Endothelial cell of umbilical vein (primary cell): ENCODE data around the gene COL5A1. TPM values are rescaled to one million over a fixed set of nuclear protein-coding genes. Genes with fewer than 3 reads are reported as not detected.

Source experiments
- Bru-seq: library from RNA; stranded (reverse); fragments of 400-500 nt; gene quantifications from one replicate; lab custom pipeline; 2021; lab: Mats Ljungman, UMichigan
- BruChase-seq, 2 experiments: library from RNA; stranded (reverse); fragments of 400-500 nt; gene quantifications; one replicate each; lab custom pipeline; 2021; lab: Mats Ljungman, UMichigan
- BruUV-seq: library from RNA; stranded (reverse); fragments of 400-500 nt; replicated peaks from 2 replicates; lab custom pipeline; 2021; lab: Mats Ljungman, UMichigan
- CTCF ChIA-PET: fragments of 300-600, 350-600 bp; sonication (Branson Sonifier 250); formaldehyde crosslinking; loops from one replicate; lab custom pipeline; 2021; ENCODE audit warnings: antibody characterized with exemption, inconsistent platforms; lab: Charles Lee
- POLR2A ChIA-PET: fragments of 300-600, 350-600 bp; sonication (Branson Sonifier 250); formaldehyde crosslinking; loops from one replicate; lab custom pipeline; 2021; ENCODE audit warnings: antibody characterized with exemption, inconsistent platforms; lab: Charles Lee
- DNase-seq: peaks from one replicate; pipeline ENCODE4 v3.0.0-alpha.2; 2011; ENCODE audit warnings: low read depth, low spot score
- FAIRE-seq: peaks from 2 replicates; lab custom pipeline; 2011; peaks lifted over from hg19 to GRCh38; lab: Jason Lieb, UNC
- H2AFZ ChIP-seq: 2 replicates; pipeline ENCODE4 v1.6.0; 2012; ENCODE audit warnings: low read depth, low read length, control low read depth, inconsistent platforms
- H3K27ac ChIP-seq: 2 replicates; pipeline ENCODE4 v1.5.1; 2011; ENCODE audit warnings: low read depth, mild to moderate bottlenecking, control low read depth, low read length, moderate library complexity; ENCODE audit not compliant: insufficient read depth
- H3K27me3 ChIP-seq, 2 experiments: 2 replicates each; pipeline versions ENCODE4 v1.6.0 to v1.6.1; 2011; ENCODE audit warnings: low read length in 2 of 2, mixed read lengths in 1 of 2; ENCODE audit not compliant: control insufficient read depth in 2 of 2, insufficient read depth in 2 of 2
- H3K36me3 ChIP-seq, 2 experiments: 2 replicates in 1 of 2; 3 replicates in 1 of 2; pipeline ENCODE4 v1.5.1; 2011; ENCODE audit warnings: low read length in 2 of 2, mild to moderate bottlenecking in 1 of 2, moderate library complexity in 1 of 2; ENCODE audit not compliant: control insufficient read depth in 2 of 2, insufficient read depth in 2 of 2; ENCODE audit errors: extremely low read depth in 1 of 2
- H3K4me1 ChIP-seq: 3 replicates; pipeline ENCODE4 v1.5.1; 2011; ENCODE audit warnings: mild to moderate bottlenecking, low read length; ENCODE audit not compliant: control insufficient read depth, insufficient read depth; ENCODE audit errors: extremely low read depth
- H3K4me2 ChIP-seq: 2 replicates; pipeline ENCODE4 v1.6.1; 2011; ENCODE audit warnings: low read length, control low read depth, mixed read lengths; ENCODE audit not compliant: insufficient read depth
- H3K4me3 ChIP-seq, 3 experiments: fragments of 200-600 bp in 1 of 3; sonication (generic), shearing (Covaris generic) in 1 of 3; replicated peaks in 1 of 3; 2 replicates each; pipeline ENCODE4 v1.5.1; 2011 to 2016; ENCODE audit warnings: control low read depth in 3 of 3, low read length in 3 of 3, mild to moderate bottlenecking in 2 of 3, inconsistent platforms in 1 of 3, low read depth in 1 of 3, moderate library complexity in 1 of 3; ENCODE audit not compliant: insufficient read depth in 1 of 3
- H3K79me2 ChIP-seq: 2 replicates; pipeline ENCODE4 v1.6.0; 2012; ENCODE audit warnings: low read length, inconsistent platforms; ENCODE audit not compliant: control insufficient read depth, insufficient read depth
- H3K9ac ChIP-seq: replicated peaks from 2 replicates; pipeline ENCODE3; 2011; ENCODE audit warnings: low read length, control low read depth; ENCODE audit not compliant: insufficient read depth; ENCODE audit errors: extremely low read depth
- H3K9me1 ChIP-seq: replicated peaks from 3 replicates; pipeline ENCODE4 v1.6.0; 2011; ENCODE audit warnings: mild to moderate bottlenecking, low read length; ENCODE audit not compliant: control insufficient read depth, insufficient read depth; ENCODE audit errors: extremely low read depth
- H3K9me3 ChIP-seq: replicated peaks from 2 replicates; pipeline ENCODE4 v1.5.1; 2012; ENCODE audit warnings: low read length, inconsistent platforms; ENCODE audit not compliant: control insufficient read depth, insufficient read depth
- H4K20me1 ChIP-seq: replicated peaks from 2 replicates; pipeline ENCODE3; 2011; ENCODE audit warnings: mild to moderate bottlenecking, low read length; ENCODE audit not compliant: control insufficient read depth, insufficient read depth; ENCODE audit errors: extremely low read depth
- MYC ChIP-seq: IDR thresholded peaks from one replicate; pipeline ENCODE4 v1.6.1; 2011; ENCODE audit warnings: mild to moderate bottlenecking, low read depth, low read length
- POLR2A ChIP-seq: IDR thresholded peaks from 2 replicates; pipeline ENCODE4 v1.6.1; 2012; ENCODE audit warnings: low read depth, mild to moderate bottlenecking, control low read depth, low read length
- POLR2AphosphoS5 ChIP-seq: IDR thresholded peaks from 2 replicates; pipeline ENCODE4 v1.6.1; 2012; ENCODE audit warnings: low read depth, mild to moderate bottlenecking, control low read depth, low read length, moderate library complexity; ENCODE audit not compliant: insufficient read depth
- dilution Hi-C: fragments of 300-500 bp; cut with MboI; formaldehyde crosslinking; loops from one replicate; pipeline ENCODE4 v1.15.0; 2019; ENCODE audit warnings: low sequenced_read_pairs; ENCODE audit not compliant: extremely low pct_ligation_motif_present
- intact Hi-C: fragments of 100-400 bp; cut with micrococcal nuclease; formaldehyde crosslinking; loops from one replicate; pipeline ENCODE4 v1.10.0; 2022
- long read RNA-seq: library from polyadenylated mRNA; stranded (forward); transcript quantifications from one replicate; pipeline ENCODE4 v2.0.0, GENCODE V29; 2021
- polyA minus RNA-seq, 3 experiments: library from RNA; depleted of rRNA, polyadenylated mRNA; stranded (reverse); fragments of >200 nt; gene quantifications; 1 replicate in 1 of 3; 2 replicates in 2 of 3; pipeline ENCODE4 v1.2.3, GENCODE V29; 2011
- polyA plus RNA-seq, 4 experiments: library from polyadenylated mRNA; depleted of rRNA in 3 of 4; stranded (reverse) in 3 of 4; unstranded in 1 of 4; fragments of >200 nt; gene quantifications; 2 replicates each; pipeline versions ENCODE4 v1.2.1 to v1.2.3, GENCODE V29; 2011 to 2012; ENCODE audit warnings: missing spikeins in 1 of 4
- total RNA-seq: library from RNA; stranded (reverse); gene quantifications from 2 replicates; pipeline ENCODE4 v1.2.3, GENCODE V29; 2021
- TF ChIP-seq, protein P1 (sequence below), 2 donors: IDR thresholded peaks; 1 replicate in 1 of 2; 2 replicates in 1 of 2; pipeline ENCODE4 v1.5.1; 2011; ENCODE audit warnings: low read length in 2 of 2, mild to moderate bottlenecking in 2 of 2, moderate library complexity in 2 of 2, control low read depth in 1 of 2, inconsistent platforms in 1 of 2, low read depth in 1 of 2; ENCODE audit not compliant: insufficient read depth in 1 of 2; ENCODE audit errors: extremely low read depth in 1 of 2

COL5A1 gene
- 164 and 175 TPM in 2 replicates for total RNA-seq
- polyA plus RNA-seq: 97.4 and 102 TPM in 2 replicates
- 104 and 105 TPM in 2 replicates for polyA plus RNA-seq (2011; cell fraction: cytosol; rRNA removed)
- 264 and 309 TPM in 2 replicates for polyA plus RNA-seq (2011; cell fraction: nucleus; rRNA removed)
- polyA plus RNA-seq (2012): 168 and 382 TPM in 2 replicates
- polyA minus RNA-seq: 111 and 113 TPM in 2 replicates
- 29.8 TPM for polyA minus RNA-seq (2011; cell fraction: cytosol; rRNA and poly(A)+ RNA removed)
- polyA minus RNA-seq (2011; cell fraction: nucleus; rRNA and poly(A)+ RNA removed): 81.2 and 123 TPM in 2 replicates
- percentile 59 among the genes with signal in this experiment for Bru-seq, nascent RNA
- BruChase-seq, experiment 1, labeled RNA remaining after a 6-hour chase: percentile 80 among the genes with signal in this experiment
- percentile 71 among the genes with signal in this experiment for BruChase-seq, experiment 2, labeled RNA remaining after a 2-hour chase
- long read RNA-seq, full-length matches to known transcripts: 11 of 528 reads
- long read RNA-seq, partial matches to known transcripts: 507 of 528 reads
- long read RNA-seq, other reads (novel, unspliced or antisense): 10 of 528 reads

DNA sequence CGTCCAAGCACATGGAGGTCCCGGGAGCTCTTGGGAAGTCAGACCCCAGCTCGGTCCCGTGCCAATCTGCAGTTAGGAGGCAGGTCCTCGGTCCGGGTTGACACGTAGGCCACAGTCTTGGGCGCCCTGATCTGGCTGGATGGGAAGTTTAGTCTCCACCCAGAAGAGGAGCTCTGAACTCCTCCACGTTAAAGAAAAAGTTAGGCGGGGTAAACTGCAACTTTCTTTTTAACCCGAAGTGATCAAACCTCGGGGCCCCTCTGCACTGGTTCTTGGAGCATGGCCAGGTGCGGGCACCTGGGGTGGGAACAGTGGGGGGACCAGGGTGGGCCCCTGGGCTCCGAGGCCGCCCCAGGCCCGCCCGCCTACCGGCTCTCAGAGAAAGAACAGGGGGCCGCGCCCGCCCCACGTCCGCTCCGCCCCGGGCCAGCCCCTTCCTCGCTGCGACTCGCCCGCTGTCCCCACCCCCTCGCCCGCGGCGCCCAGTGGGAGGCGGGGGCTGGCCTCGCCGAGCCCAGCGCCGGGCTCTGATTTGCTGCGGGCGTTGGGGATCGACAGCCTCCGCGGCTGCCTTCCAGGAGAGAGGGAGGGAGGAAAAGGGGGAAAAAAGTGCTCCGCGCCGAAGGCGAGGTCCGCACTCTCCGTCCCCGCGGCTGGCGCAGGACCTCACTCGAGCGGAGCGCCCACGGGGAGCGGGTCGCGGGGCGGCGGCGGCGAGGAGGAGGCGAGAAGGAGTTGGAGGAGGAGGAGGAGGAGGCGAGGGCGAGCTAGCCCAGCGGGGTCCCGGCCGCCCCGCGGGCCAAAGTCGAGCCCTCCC is at the start of gene COL5A1:
COL5A1 (plus strand) TSS at position 631 of the 817 bp plus-strand sequence. CDS start 385 bp downstream, outside the sequence.
- intact Hi-C loops (loop anchor here (1.0 to 5.0 kb wide), 6 partner anchors 16 to 319 kb away; no protein-coding TSS in a partner anchor), dilution Hi-C loops (no loop called here)
- Histone ChIP-seq H3K9me3 (no peaks in the 10 kb centered on the region), H3K27me3 (no peaks in the 10 kb centered on the region), H2AFZ (peak within 1 kb of the TSS; percentile 87), H3K79me2 (peaks cover 35% of the 10 kb centered on the region), H4K20me1 (no peaks in the 10 kb centered on the region), H3K4me3 (peak within 1 kb of the TSS; percentile 80 to 83 (median 80)), H3K27ac (peak within 1 kb of the TSS; percentile 67), H3K4me2 (peak within 1 kb of the TSS; percentile 95), H3K4me1 (peaks cover 28% of the 10 kb centered on the region), H3K36me3 (no peaks in the 10 kb centered on the region), H3K9ac (peak within 1 kb of the TSS; percentile 83), H3K9me1 (no peaks in the 10 kb centered on the region)
- peak; percentile 93 for FAIRE-seq
- peak; percentile 93 for DNase-seq
- ChIA-PET CTCF (interaction anchor here (0.7 to 2.2 kb wide), 7 partner anchors 13 to 192 kb away, joined by 3 to 9 read pairs (median 4); no protein-coding TSS in a partner anchor), POLR2A (no interaction called here)
- no TSS peak for BruUV-seq
- TF ChIP-seq, protein P1, sequence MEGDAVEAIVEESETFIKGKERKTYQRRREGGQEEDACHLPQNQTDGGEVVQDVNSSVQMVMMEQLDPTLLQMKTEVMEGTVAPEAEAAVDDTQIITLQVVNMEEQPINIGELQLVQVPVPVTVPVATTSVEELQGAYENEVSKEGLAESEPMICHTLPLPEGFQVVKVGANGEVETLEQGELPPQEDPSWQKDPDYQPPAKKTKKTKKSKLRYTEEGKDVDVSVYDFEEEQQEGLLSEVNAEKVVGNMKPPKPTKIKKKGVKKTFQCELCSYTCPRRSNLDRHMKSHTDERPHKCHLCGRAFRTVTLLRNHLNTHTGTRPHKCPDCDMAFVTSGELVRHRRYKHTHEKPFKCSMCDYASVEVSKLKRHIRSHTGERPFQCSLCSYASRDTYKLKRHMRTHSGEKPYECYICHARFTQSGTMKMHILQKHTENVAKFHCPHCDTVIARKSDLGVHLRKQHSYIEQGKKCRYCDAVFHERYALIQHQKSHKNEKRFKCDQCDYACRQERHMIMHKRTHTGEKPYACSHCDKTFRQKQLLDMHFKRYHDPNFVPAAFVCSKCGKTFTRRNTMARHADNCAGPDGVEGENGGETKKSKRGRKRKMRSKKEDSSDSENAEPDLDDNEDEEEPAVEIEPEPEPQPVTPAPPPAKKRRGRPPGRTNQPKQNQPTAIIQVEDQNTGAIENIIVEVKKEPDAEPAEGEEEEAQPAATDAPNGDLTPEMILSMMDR (IDR thresholded peaks at IDR 0.05; ENCODE audit: extremely low read depth in 1 of 2, insufficient read depth in 1 of 2, low read depth in 1 of 2, low read length in 2 of 2): peak in 1 of 2 donors; percentile 23
- TF ChIP-seq POLR2AphosphoS5: peak; percentile 80
- TF ChIP-seq POLR2A: peak; percentile 79
- TF ChIP-seq MYC: no peak
